ENCODE measurements around the gene CMIP. TPM values are rescaled to one million over a fixed set of nuclear protein-coding genes. Genes with fewer than 3 reads are reported as not detected.

The CMIP gene
- total RNA-seq, 4 donors from 2014 or later, result 63.9 to 89.9 (median 70.0) TPM

- H3K27ac ChIP-seq, result no peak overlapping the region
- H3K36me3 ChIP-seq, result no peaks in the 10 kb centered on the region
- DNase-seq (ENCODE audit: low spot score in 2 of 2), result no peak
- H3K4me1 ChIP-seq, result peaks cover 59% of the 10 kb centered on the region
- 92% methylated on average over 18 of the region's 19 CpGs for WGBS
- H3K4me3 ChIP-seq, result no peak overlapping the region
- no peaks in the 10 kb centered on the region for H3K9me3 ChIP-seq
- no peaks in the 10 kb centered on the region for H3K27me3 ChIP-seq
- TF ChIP-seq EP300 (IDR thresholded peaks at IDR 0.05) (no peak), POLR2A (IDR thresholded peaks at IDR 0.05) (no peak), CTCF (IDR thresholded peaks at IDR 0.05) (no peak), POLR2AphosphoS5 (IDR thresholded peaks at IDR 0.05) (no peak)
Observed at GRCh38 chr16:81549547-81550431, 105.2 kb downstream of the CMIP start.

- H3K4me1 ChIP-seq, result peaks cover 55% of the 10 kb centered on the region
- no peak for DNase-seq (ENCODE audit: low spot score in 2 of 2)
- H3K27ac ChIP-seq, result no peak overlapping the region
- H3K4me3 ChIP-seq, result no peak overlapping the region
- TF ChIP-seq EP300 (IDR thresholded peaks at IDR 0.05) (no peak), POLR2A (IDR thresholded peaks at IDR 0.05) (no peak), POLR2AphosphoS5 (IDR thresholded peaks at IDR 0.05) (no peak), CTCF (IDR thresholded peaks at IDR 0.05) (no peak)
- H3K9me3 ChIP-seq, result no peaks in the 10 kb centered on the region
- WGBS, result 83% methylated on average over 1 of the region's 2 CpGs
- no peaks in the 10 kb centered on the region for H3K27me3 ChIP-seq
- H3K36me3 ChIP-seq, result no peaks in the 10 kb centered on the region
Observed at GRCh38 chr16:81550432-81550808, 105.8 kb downstream of the CMIP start.

DNA sequence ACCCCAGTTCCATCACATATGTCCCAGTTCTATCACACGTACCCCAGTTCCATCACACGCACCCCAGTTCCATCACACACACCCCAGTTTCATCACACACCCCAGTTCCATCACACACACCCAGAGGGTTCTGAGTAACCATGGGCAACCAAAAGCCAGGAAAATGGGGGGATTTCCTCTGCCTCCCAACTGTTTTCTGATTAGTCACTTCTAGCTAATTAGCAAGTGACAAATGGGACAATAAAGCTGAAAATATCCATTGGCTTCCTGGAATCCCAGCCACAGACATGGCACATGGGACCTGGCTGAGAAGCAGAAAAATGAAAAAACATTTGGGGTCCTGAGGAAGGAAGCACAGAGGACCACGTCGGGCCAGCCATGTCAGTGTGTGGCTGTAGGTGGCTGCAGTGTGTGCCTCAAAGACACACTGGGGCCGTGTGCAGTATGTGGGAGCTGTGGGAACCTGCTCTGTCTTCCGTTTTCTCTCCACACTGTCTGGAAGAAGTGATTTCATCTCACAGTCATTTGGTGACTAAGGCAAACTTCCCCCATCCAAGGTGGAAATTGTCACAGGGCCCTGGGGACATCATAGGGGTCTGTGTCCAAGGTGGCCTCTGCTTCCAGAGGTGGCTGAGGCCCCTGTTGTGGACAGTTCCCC lies 106.7 kb downstream of the CMIP start:
- Histone ChIP-seq H3K4me1 (peaks cover 52% of the 10 kb centered on the region), H3K9me3 (no peaks in the 10 kb centered on the region), H3K27ac (no peak overlapping the region), H3K4me3 (no peak overlapping the region), H3K36me3 (no peaks in the 10 kb centered on the region), H3K27me3 (no peaks in the 10 kb centered on the region)
- TF ChIP-seq CTCF (IDR thresholded peaks at IDR 0.05) (no peak), EP300 (IDR thresholded peaks at IDR 0.05) (no peak), POLR2AphosphoS5 (IDR thresholded peaks at IDR 0.05) (no peak), POLR2A (IDR thresholded peaks at IDR 0.05) (no peak)
- DNase-seq (ENCODE audit: low spot score in 2 of 2), result no peak
- WGBS, result 58% methylated on average over 6 of the region's 6 CpGs

- no peak for DNase-seq (ENCODE audit: low spot score in 2 of 2)
- WGBS, result 66% methylated on average over 5 of the region's 11 CpGs
- Histone ChIP-seq H3K36me3 (no peaks in the 10 kb centered on the region), H3K4me3 (no peak overlapping the region), H3K27ac (no peak overlapping the region), H3K9me3 (no peaks in the 10 kb centered on the region), H3K4me1 (peaks cover 52% of the 10 kb centered on the region), H3K27me3 (no peaks in the 10 kb centered on the region)
- TF ChIP-seq EP300 (IDR thresholded peaks at IDR 0.05) (no peak), POLR2A (IDR thresholded peaks at IDR 0.05) (peak in 1 of 2 donors; percentile 11), POLR2AphosphoS5 (IDR thresholded peaks at IDR 0.05) (no peak), CTCF (IDR thresholded peaks at IDR 0.05) (no peak)
Observed at GRCh38 chr16:81551821-81552304, 107.3 kb downstream of the CMIP start.

DNA sequence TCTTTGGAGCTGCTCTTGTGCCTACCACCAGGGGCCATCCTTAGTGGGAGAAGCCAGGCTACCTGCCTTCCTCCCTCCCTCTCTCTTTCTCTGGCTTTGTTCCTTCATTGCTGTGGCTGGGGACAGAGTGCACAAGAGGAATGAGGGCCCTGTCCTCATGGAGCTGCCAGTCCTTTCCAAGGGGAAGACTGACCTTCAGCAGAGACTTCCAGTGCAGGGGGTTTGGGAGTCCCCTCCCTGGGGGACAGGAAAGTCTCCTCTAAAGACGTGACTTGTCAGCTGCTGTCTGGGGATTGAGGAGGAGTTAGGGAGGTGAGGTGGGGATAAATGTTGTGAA lies 108.1 kb downstream of the CMIP start:
- Histone ChIP-seq H3K27me3 (no peaks in the 10 kb centered on the region), H3K9me3 (no peaks in the 10 kb centered on the region), H3K4me3 (no peak overlapping the region), H3K27ac (peak overlapping the region; percentile 64), H3K4me1 (peaks cover 52% of the 10 kb centered on the region), H3K36me3 (no peaks in the 10 kb centered on the region)
- no peak for TF ChIP-seq EP300 (IDR thresholded peaks at IDR 0.05)
- no peak for TF ChIP-seq POLR2A (IDR thresholded peaks at IDR 0.05)
- TF ChIP-seq POLR2AphosphoS5 (IDR thresholded peaks at IDR 0.05), result no peak
- TF ChIP-seq CTCF (IDR thresholded peaks at IDR 0.05), result no peak
- no peak for DNase-seq (ENCODE audit: low spot score in 2 of 2)
- 60% methylated on average over 1 of the region's 1 CpG for WGBS
